HG03342 (cell line): Measurements from ENCODE around the gene C19orf25.
A peak's percentile ranks its signal among the peaks of the same experiment; 100 is the strongest.
"Not testable (repeated sequence)": the region's sequence is repeated elsewhere in the genome, so short reads cannot be mapped to it uniquely, and the experiment has no call there.

Source experiments
- ATAC-seq: cut with Tn5 transposase; IDR thresholded peaks from one replicate; pipeline ENCODE4 v1.9.1; 2021; ENCODE audit warnings: mild to moderate bottlenecking, moderate library complexity; ENCODE audit not compliant: unreplicated experiment

C19orf25 gene

DNA sequence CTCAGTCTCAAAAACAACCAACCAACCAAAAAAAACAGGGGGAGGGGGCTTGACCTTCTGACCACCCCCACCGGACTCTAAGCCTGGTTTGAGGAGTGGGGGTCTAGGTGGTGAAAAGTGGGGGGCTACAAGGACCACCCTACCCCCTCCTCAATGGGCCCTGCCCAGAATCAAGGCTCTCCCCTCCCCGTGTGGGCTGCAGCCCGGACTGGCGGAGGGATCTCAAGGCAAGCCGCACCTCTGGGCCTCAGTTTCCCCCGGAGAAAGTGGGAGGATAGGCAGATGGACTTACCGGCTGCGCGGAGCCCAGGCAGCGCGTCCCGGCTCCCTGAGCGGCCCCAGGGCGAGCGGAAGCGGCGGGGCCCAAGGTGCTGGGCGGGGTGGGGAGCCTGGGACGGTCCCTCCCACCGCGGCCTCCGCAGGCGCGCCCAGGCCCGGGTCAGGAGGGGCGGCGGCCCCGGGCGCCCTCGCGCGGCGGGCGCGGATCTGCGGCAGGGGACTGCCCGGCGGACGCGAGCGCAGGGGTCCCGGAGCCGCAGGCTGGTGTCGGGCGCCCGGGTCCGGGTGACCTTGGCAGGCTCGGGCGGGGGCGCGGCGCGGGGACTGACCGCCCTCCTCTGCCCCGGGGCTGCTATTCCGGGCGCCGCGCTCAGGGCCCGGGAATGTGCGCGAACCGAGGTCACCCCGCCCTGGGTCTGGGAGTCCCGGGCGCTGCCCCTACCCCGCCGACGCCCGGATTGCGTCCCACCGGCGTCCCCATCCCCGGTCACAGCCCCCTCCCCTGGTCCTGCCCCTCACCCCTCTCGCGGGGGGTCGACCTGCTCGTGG, 33.9 kb upstream of the C19orf25 start, which contains the start of gene ADAMTSL5:
Gene ADAMTSL5 (minus strand): TSS at position 349 of the 828 bp plus-strand sequence. CDS start 2,076 bp downstream, outside the sequence.
- ATAC-seq, result no peak

DNA sequence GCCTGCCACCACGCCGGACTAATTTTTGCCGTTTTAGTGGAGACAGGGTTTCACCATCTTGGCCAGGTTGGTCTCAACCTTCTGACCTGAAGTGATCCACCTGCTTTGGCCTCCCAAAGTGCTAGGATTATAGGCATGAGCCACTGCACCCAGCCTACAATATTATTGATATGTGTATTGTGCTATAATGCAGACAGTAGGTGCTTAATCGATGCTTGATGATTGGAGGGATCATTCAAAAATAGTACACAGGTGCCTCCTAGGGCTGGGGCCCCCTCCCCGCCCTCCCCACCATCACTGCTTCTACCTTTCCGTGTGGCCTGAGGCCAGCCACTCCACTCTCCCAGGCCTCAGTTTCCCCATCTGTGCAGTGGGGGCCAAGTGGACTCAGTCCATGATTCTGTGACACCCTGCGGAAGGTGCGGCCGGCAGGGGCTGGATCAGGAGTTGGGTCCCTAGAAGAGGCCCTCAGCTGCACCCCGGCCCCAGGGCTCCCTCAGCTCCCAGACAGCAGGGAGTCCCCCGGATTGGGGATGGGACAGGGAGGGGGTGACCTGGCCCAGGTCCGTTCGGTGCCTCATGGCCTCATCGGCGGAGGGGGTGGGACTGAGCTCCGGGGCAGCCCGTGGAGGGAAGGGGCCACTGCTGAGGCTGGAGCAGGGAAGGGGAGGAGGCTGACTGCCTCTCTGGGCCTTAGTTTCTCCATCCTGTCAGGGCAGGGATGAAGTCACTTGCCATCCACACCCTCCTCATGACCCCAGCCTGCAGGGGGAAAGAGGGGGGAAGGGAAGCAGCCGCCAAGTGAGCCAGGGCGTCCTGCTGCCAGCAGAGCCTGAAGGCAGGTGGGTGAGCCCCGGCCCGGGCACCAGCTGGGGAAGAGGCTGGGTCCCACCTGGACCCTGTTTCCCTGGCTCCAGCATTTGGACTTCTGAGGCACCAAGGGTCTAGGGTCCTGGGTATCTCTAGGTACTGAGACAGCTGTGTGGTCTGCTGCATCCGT, 32.6 kb upstream of the C19orf25 start:
- ATAC-seq, result no peak

DNA sequence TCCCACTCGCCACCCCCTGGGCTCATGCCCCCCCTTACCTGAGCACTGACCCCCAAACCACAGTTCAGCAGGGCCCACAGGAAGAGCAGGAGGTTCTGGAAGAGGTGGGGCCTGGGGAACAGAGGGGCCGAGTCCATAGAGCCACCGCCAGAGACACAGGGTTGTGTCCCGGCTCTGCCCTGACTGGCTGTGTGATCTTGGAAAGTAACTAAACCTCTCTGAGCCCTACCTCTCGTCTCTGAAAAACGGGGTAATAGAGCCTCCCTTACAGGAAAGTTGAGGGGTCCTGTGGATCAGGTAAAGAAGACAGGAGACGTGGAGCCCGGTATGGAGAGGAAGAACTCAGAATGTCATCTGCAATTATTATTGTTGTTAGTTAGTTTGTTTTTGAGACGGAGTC, 31.8 kb upstream of the C19orf25 start:
- ATAC-seq, result no peak

DNA sequence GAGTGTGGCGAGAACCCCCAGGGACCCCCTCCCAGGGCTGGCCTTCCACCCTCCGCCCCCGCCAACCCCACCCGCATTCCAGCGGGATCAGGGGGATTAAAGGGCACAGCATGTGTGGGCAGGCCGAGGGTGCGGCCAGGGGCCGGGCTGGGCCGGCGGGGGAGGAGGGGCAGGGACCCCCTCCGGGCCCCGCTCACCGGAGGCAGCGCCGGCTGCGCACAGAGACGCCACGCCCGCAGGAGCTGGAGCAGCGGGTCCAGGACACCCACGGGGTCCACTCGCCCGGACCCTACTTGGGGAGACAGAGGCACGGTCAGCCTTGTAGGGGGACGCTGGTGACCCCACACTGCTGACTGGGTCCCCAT, 31.4 kb upstream of the C19orf25 start:
- no peak for ATAC-seq

DNA sequence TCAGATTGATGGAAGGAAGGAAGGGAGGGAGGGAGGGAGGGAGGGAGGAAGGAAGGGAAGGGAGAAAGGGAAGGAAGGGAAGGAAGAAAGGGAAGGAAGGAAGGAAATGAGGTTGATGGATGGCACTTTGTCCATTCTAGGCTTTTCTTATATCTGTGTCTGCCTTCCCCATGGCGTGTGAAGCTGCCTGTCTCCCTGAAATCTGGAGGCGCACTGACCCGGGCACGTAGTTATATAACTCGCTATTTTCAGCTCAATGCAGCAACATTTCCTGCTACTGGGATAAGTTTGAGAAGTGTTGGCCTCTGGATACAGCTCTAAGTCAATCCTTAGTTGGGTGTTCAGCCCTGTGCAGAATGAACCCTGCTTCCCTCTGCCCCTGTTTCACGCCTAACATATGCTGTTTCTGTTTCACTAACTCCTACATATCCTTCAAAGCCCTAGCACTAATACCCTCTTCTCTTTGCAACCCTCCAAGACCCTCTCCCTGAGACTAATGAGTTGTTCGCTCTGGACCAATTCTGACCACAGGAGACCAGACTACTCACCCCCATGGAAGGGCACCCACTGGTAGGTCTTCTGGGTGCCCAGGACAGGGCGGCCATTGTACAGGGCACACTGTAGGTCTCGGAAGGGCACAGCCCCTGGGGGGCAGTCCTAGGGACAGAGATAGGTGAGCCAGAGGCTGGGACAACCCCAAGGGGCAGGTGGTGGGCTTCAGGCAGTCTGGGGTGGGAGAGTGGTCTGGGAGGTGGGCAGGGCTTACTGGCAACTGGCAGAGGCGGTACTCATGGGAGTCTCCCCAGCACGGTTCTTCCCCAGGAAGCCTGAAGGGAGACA, 30.8 kb upstream of the C19orf25 start:
- ATAC-seq, result no peak

DNA sequence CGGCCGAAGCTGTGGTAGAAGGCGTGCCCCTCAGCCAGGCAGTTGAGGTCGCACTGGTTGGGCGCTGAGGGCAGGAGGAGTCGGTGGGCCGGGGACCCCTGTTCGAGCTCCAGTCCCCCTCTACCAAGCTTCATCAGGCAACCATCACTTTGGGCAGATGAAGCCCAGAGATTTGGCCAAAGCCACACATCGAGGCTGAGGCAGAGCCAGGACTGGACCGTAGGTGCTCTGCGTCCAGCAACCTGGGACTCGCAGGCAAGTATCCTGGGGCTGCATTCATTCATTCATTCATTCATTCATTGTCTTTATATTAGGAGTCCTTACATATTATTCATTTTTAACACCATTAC, 29.5 kb upstream of the C19orf25 start:
- ATAC-seq, result no peak

DNA sequence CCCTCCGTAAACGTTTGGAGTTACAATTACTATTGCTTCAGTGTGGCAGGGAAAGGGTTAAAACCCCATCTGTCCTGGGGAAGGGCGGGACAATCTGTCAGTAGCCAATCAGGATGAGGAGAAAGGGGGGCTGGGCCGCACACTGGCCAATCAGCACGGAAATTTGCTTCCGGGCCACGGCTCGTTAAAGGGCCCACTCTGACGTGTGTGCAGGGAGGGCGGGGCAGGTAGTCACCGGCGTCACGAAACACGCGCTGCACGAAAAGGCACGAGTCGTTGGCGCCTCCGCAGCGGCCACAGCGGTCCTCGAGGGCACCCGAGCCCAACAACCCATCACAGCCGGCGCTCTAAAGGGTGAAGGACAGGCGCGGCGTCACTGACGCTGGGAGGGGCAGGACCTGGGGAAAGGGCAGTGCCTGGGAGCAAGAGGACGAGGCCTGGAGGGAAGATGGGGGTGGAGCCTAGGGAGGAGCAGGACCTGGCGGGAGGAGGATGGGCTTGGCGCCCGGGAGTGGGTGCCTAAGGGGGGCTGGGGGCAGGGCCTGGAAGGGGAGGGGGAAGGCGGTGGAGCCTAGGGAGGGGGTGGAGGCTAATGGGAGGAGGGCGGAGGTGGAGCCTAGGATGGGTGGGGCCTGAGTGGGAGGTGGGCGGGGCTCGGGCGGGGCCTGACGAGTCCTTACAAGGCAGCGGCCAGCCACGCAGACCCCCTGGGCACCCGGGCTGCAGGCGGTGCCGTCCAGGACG, 28.9 kb upstream of the C19orf25 start:
- ATAC-seq, result peak; percentile 64

DNA sequence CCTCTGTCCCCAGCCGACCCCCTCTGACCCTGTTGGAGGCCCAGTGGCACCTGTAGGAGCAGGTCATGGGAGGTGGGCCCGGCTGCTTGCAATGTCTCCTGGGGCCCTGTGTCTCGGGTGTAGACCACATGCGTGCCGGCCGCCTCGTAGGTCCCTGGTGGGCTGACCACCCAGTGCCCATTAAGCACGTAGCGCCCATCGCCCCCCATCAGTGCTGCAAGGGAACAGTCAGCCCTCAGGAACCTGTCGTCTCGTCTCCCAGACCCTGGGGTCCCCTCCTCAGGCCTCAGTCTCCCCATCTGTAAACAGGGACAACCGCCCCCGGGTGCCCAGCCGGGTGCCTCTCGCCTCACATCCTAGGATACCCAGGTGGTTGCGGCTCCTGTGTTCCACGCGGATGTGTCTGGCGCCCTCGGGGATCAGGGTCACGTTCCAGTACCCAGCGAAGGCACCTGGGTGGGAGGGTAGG, 28.2 kb upstream of the C19orf25 start:
- no peak for ATAC-seq

DNA sequence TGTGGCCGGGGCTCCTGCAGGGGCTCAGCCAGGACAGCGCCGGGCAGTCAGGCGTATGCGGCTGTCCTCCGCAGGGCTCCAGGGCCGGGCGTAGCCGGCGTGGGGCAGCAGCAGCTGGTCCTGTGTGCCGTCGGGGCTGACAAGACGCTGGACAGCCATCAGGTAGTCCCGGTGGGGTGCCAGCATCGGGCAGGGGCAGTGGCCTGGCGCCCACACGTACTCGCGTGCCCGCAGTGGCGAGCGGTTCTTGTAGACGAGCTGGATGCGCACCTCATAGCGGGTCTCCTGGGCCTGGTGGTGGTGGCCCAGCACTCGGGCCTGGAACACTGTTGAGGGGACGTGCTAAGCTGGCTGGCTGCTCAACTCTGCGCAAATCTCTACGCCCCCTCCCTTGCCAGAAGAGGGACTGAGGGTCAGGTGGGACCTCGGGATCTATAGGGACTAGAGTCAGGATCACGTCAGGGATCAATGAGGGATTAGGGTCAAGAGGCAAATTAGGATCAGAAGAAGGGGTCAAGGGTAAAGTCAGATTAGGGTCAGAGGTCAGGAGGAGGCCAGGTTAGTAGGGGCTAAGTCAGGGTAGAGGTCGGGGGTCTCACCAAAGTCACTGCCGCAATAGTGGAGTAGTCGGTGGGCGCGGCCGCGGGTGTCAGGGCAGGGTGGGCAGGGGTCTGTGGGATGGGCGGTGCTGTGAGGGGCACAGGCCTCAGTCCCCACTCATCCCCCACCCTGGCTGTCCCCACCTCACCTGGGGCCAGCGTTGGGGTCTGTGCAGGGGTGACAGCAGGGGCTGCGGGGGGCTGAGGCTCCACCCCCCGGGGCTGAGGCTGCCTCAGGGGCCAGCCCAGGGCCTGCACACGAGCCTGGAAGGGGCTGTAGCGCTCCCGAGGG, 27.2 kb upstream of the C19orf25 start:
- no peak for ATAC-seq

DNA sequence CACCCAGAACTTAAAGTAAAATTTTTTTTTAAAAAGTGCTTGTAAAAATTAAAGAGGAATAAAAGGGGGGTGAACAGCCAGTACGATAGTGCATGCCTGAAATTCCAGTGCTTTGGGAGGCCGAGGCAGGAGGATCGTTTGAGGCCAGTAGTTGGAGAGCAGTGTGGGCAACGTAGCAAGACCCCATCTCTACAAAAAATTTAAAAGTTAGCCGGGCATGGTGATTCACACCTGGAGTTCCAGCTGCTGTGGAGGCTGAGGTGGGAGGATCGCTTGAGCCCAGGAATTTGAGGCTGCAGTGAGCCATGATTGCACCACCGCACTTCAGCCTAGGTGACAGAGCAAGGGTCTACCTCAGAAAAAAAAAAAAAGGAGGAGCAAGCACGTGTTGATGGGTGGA, 26.0 kb upstream of the C19orf25 start:
- no peak for ATAC-seq

DNA sequence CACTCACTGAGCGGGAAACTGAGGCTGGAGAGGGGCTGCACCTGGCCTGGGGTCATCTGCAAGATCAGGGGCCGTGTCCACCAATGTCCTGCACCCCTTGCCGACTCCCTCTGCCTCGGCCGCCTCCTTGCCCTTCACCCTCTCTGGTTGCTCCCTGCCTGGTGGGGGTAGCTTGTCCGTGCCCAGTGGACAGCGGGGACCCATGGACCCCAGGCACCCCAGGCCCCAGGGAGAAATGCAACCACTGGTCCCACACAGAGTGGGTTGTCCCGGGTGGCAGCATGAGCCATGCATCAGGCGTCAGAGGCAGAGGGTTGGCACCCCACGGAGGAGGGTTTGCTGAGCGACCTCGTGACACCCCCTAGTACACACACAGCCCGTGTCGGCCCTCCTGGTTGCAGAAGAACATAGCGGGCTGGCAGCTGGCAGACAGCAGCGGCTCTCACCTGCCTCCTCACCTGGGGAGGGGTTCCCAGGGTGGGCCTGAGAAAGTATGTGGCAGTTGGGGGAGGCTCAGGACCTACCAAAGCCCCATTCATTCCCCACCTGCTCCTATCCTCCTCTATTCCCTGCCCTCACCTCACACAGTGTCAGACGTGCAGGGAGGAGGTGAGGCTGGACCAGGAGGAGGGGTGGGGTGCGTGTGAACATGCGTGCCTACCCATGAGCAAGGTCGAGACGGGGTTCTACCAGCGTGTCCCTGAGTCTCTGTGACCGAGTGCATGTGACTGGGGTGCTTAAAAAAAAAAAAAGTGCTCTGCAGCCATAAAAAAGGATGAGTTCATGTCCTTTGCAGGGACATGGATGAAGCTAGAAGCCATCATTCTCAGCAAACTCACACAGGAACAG, 25.1 kb upstream of the C19orf25 start:
- no peak for ATAC-seq

DNA sequence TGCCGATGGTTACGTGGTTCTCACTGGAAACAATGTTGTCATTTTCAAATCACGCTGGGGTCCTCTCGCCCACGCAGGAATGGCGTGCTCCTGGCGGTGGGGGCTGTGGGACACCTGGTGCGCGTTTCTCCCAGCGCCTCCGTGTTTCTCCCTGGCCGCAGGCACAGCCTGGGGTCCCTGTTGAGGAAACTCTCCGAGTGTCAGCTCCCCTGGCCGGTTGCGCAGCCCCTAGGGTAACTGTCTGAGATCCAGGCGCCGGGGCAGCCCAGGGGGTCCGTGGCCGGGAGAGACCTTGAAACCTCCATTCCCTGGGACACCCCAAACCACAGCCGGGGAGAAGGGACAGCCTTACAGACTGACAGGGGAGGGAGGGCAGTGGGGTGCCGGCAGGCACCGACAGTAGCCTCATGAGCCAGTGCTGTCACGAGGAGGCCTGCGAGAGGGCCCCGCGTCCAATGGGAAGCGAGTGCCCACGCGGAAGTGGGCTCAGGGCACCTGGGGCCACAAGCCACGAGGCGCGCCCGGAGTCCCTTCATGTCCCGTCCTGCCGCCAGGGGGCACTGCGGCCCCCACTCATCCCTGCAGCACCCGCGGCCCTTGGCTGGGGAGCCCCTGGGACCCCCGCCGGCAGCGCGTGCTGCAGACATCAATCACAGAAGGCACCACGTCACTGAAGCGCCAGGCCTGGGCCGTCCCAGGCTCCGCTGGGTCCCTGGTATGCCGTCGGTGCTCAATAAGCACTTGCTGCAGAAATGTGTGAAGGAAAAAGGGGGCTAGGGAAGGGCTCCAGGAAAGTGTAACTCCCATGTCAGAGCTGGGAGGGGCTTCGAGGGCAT, 24.3 kb upstream of the C19orf25 start:
- ATAC-seq, result no peak

DNA sequence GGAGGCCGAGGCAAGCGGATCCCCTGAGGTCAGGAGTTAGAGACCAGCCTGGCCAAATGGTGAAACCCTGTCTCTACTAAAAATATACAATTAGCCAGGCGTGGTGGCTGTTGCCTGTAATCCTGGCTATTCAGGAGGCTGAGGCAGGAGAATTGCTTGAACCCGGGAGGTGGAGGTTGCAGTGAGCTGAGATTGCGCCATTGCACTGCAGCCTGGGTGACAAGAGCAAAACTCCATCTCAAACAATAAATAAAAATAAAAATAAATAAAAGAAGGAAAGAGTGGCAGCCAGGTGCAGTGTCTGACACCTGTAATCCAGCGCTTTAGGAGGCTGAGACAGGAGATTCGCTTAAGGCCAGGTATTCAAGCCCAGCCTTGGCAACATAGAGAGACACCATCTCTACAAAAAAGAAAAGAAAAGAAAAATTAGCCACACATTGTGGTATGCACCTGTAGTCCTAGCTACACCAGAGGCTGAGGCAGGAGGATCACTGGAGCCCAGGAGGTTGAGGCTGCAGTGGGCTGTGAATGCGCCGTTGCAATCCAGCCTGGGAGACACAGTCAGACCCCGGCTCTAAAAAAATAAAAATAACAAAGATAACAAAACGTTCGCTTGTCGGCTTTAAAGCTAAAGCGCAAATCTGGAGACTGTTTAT, 23.5 kb upstream of the C19orf25 start:
- no peak for ATAC-seq

DNA sequence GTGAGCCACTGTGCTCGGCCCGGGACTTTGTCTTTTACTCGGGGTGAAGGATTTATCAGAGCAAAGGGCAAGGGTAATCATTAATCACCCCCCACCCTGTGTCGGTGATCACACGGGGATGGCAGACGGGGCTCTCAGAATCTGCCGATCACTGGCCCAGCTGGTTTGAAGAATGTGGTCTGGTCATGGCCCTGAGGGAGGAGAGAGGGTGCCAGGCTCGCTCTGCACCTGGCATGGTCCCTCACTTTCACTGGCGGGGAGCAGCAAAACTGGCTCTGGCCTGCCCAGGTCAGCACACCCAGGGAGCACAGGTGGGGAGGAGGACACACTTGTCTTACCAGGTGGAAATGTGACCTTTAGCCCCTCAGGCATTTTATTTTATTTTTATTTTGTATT, 22.2 kb upstream of the C19orf25 start:
- no peak for ATAC-seq

DNA sequence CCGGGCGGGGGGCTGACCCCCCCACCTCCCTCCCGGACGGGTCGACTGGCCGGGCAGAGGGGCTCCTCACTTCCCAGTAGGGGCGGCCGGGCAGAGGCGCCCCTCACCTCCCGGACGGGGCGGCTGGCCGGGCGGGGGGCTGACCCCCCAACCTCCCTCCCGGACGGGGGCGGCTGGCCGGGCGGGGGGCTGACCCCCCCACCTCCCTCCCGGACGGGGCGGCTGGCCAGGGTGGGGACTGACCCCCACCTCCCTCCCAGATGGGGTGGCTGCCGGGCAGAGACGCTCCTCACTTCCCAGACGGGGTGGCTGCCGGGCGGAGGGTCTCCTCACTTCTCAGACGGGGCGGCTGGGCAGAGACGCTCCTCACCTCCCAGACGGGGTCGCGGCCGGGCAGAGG, 20.2 kb upstream of the C19orf25 start:
- ATAC-seq, result not testable (repeated sequence)

DNA sequence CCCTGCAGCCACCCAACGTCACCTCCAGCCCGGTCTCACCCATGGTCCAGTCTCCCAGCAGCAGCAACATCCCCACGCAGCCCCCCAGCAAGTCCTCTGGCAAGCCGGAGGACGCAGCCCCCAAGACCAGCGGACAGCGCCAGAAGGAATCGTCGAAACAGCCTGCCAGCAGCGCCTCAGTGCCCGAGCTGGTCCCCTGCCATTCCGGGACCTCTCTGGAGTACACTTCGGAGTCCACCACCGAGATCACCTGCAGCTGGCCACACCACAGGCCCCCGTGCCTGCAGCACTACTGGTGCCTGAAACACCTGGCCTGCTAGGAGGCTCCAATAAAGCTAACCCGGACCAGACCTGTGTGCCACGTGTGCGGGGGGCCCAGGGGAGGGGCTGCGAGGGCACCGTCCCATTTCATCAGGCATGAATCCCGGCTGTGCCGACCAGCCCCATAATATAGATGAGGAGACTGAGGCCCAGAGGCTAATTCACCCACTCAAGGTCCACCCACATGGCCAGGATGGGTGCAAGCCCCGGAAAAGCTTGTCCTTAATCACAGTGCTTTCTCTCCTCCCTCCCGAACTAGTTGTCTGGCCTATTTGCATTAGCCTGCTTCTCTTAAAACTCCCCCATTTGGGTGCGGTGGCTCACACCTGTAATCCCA, 18.7 kb upstream of the C19orf25 start:
- ATAC-seq, result no peak
